AG09309 (cell line): ENCODE measurements around the gene AP1M2.
"Not testable (repeated sequence)": the region's sequence is repeated elsewhere in the genome, so short reads cannot be mapped to it uniquely, and the experiment has no call there.

Source experiments
- DNase-seq: peaks from one replicate; pipeline ENCODE4 v3.0.0-alpha.2; 2010; ENCODE audit warnings: low read depth
- H3K4me3 ChIP-seq: 2 replicates; pipeline ENCODE4 v1.5.1; 2011; ENCODE audit warnings: mild to moderate bottlenecking, low read depth, low read length, moderate library complexity; ENCODE audit not compliant: control insufficient read depth
- CTCF ChIP-seq: IDR thresholded peaks from 2 replicates; pipeline ENCODE4 v1.5.1; 2011; ENCODE audit warnings: mild to moderate bottlenecking, low read depth, low read length, inconsistent platforms; ENCODE audit not compliant: insufficient read depth, control insufficient read depth; ENCODE audit errors: missing control alignments

AP1M2 gene

GRCh38 chr19:10548746-10549276 is 38.3 kb downstream of the AP1M2 start:
- no peak for TF ChIP-seq CTCF
- H3K4me3 ChIP-seq, result no peak overlapping the region
- no peak for DNase-seq

GRCh38 chr19:10546817-10547216 is 40.3 kb downstream of the AP1M2 start:
- TF ChIP-seq CTCF, result no peak
- DNase-seq, result no peak
- H3K4me3 ChIP-seq, result no peak overlapping the region

GRCh38 chr19:10544753-10545251 is 42.3 kb downstream of the AP1M2 start:
- no peak for TF ChIP-seq CTCF
- DNase-seq, result no peak
- H3K4me3 ChIP-seq, result peak overlapping the region; percentile 80

GRCh38 chr19:10544242-10544752 is 42.8 kb downstream of the AP1M2 start:
- no peak for DNase-seq
- no peak for TF ChIP-seq CTCF
- H3K4me3 ChIP-seq, result peak overlapping the region; percentile 80

- DNase-seq, result no peak
- peak within 1 kb of the TSS; percentile 80 for H3K4me3 ChIP-seq
- no peak for TF ChIP-seq CTCF
These were observed 43.5 kb downstream of the AP1M2 start, which contains the start of gene ATG4D for GRCh38 chr19:10543420-10544241. Gene ATG4D (plus strand): TSS chr19:10543904. CDS start chr19:10544091, 187 bp downstream.

- H3K4me3 ChIP-seq, result no peak overlapping the region; the same call in 1 of the 2 replicates
- no peak for DNase-seq
- TF ChIP-seq CTCF, result no peak
These were observed 44.1 kb downstream of the AP1M2 start for GRCh38 chr19:10543059-10543419.

- not testable (repeated sequence) for H3K4me3 ChIP-seq, DNase-seq
These were observed 48.1 kb downstream of the AP1M2 start for GRCh38 chr19:10539016-10539415.
